Endometrial microvascular endothelial cells (primary cell): ENCODE results near the gene PTGFR. TPM values are rescaled to one million over a fixed set of nuclear protein-coding genes. Genes with fewer than 3 reads are reported as not detected.

Experiments used
- in situ Hi-C: cut with HindIII; loops from 2 replicates; pipeline ENCODE4 v1.10.0; 2017; ENCODE audit warnings: low sequenced_read_pairs, low pct_unique_long_range_greater_than_20kb; ENCODE audit errors: inconsistent ontology term
- total RNA-seq: library from RNA; depleted of rRNA; stranded (reverse); fragments of >200 nt; gene quantifications from one replicate; pipeline ENCODE4 v1.2.3, GENCODE V29; 2015; ENCODE audit errors: inconsistent ontology term

Gene PTGFR
- total RNA-seq = 0.28 TPM

GRCh38 chr1:78490861-78491450 is at the start of gene PTGFR:
TSS of gene PTGFR (plus strand) at chr1:78490974. CDS start at chr1:78492744, 1,770 bp downstream.
- in situ Hi-C loops = no loop called here

DNA sequence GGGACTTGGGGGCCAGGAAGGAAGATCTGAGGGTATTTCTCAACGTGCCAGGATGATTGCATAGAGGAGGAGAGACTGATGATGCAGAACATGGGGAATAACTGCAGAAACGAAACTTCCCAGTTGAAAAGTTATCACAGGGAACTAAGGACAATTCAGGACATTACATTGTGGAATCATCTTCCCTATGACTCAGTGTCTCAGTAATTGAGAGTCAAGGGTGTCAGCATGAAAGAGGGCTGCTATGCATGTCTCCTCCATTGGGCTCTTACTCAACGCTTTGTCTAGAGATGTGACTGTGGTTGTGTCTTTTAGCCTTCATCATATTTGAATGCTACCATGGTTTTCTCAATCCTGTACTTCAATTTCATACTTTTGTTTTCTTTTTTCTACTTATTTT is 48.9 kb upstream of the PTGFR start:
- in situ Hi-C loops = no loop called here

- in situ Hi-C loops = no loop called here
Observed at GRCh38 chr1:78447086-78447485, 43.7 kb upstream of the PTGFR start.

GRCh38 chr1:78464449-78464891 is 26.3 kb upstream of the PTGFR start:
- in situ Hi-C loops = no loop called here

- in situ Hi-C loops = no loop called here
Observed at GRCh38 chr1:78465143-78465542, 25.6 kb upstream of the PTGFR start.

- in situ Hi-C loops = no loop called here
Observed at GRCh38 chr1:78468521-78468920, 22.3 kb upstream of the PTGFR start.

- in situ Hi-C loops = no loop called here
Observed at GRCh38 chr1:78469576-78469975, 21.2 kb upstream of the PTGFR start.

DNA sequence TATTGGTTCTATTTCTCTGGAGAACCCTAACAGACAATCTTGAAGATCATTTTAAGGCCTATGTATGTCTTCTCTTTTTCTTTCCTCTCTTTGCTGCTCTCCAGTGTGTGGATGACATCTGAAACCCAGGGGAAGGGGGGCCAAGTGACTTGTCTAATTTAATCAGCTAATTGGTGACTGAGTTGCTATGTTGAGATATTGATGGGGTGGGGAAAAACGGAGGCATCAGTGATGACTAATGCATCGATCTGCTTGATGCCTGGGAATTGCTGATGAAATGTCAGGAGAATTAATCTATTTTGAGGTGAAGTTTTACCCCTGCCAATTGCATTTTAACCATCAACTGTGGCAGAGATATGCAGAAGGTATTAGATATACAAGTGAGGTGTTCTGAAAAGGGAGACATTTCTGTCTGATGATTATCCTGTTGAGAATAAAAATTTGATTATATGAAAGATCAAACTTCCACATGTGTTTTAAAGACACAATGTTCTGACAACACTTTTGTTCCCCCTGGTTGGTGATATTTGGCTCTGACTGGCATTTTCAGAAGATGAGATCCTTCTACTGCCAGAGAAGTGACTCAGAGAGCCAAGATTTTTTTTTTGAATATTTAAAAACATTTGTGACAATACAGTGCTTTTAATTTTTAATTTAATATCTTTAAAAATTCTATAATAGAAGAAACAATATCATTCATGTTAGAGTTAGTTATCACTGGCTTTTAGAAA is 18.7 kb upstream of the PTGFR start:
- in situ Hi-C loops = no loop called here

- in situ Hi-C loops = no loop called here
Observed at GRCh38 chr1:78472851-78473496, 17.8 kb upstream of the PTGFR start.

- in situ Hi-C loops = no loop called here
Observed at GRCh38 chr1:78474092-78474491, 16.7 kb upstream of the PTGFR start.

GRCh38 chr1:78475888-78476610 is 14.7 kb upstream of the PTGFR start:
- in situ Hi-C loops = no loop called here

GRCh38 chr1:78483903-78484302 is 6.9 kb upstream of the PTGFR start:
- in situ Hi-C loops = no loop called here

- in situ Hi-C loops = no loop called here
Observed at GRCh38 chr1:78491451-78492071, 787 bp downstream of the PTGFR start.

DNA sequence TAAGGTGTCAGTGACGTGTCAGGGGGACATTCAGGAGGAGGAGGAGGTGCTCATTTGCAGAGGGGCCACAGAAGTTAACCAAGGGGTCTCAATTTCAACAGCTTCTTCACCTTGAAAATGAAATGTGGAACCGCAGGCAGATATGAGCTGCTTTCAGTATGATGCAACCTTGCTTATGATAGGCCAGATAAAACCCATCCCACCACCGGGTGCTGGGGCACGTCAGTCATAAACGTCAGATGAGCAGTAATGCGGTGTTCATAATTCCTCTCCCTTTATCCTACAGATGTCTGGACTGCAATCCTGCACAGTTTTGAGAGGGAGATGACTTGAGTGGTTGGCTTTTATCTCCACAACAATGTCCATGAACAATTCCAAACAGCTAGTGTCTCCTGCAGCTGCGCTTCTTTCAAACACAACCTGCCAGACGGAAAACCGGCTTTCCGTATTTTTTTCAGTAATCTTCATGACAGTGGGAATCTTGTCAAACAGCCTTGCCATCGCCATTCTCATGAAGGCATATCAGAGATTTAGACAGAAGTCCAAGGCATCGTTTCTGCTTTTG is 1.7 kb downstream of the PTGFR start:
- in situ Hi-C loops = no loop called here

GRCh38 chr1:78493451-78493850 is 2.7 kb downstream of the PTGFR start:
- in situ Hi-C loops = no loop called here

DNA sequence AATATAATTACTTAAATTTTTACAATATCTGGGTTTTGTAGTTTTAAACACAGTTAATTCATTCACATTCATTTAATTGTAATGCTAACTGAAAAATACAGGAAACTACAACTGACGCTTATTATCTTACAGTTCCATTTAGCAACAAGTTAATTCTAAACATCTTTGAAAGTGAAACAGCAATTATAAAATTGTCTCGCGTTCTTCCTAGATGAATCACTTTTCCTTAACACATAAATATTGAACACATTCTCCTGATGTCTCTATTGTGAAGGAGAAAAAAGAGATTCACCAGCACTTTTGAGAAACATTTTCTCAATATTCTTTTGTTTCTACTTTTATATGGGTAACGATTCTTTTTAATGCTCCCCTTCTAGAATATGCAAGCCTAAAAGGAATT is 6.4 kb downstream of the PTGFR start:
- in situ Hi-C loops = no loop called here

DNA sequence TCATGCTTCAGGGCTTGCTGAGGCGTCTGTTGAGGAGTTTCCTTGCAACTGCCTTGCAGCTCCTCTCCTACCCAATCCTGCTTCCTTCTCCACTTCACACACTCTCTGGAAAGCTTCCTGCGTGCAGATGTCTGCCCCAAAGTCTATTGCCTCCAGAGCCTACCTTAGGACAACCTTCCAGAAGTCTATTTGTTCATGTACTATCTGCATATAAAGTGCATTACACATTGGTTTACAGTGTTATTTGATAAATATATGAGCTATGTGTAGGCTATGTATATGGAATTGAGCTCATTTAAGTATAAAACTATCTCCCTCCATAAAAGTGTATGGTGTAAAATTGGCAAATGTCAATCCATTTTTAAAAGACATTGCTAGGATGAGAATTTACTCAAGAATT is 9.8 kb downstream of the PTGFR start:
- in situ Hi-C loops = no loop called here

DNA sequence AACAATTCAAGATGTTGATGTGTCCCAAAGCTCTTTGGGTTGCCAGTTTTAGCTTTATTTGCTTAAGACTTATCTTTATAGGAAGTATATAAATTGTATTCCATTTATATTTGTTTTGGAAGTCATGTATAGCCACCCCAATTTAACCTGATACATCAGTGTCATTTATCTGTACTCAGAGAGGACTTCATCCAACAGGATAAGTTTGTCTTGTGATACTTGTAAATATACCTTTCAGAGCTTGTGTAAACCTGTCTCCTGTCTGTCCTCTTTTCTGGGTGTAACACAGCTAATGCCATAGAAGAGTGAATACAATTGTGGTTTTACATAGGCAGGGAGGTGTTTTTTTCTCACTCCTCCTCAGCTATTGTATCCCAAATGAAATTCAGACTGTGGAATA is 10.4 kb downstream of the PTGFR start:
- in situ Hi-C loops = no loop called here

GRCh38 chr1:78511334-78511733 is 20.6 kb downstream of the PTGFR start:
- in situ Hi-C loops = no loop called here
